ENCODE results near the gene IL23A.

DNA sequence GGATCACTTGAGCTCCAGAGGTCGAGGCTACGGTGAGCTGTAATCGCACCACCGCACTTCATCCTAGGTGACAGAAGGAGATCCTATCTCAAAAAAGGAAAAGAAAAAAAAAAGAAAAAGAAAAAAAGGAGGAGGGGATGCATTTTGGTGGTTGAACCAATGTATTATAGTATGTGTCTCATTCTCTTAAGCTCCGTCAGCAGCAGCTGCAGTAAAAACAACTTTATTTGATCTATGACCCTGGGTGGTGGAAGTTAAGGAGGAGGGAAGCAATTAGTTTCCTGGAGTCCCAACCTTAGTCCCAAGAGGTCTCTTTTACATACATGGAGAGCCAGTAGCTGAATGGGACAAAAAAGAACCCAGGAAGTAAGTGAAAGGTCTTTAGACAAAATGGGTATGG lies 50.7 kb downstream of the IL23A start:
- TF ChIP-seq, protein P1, sequence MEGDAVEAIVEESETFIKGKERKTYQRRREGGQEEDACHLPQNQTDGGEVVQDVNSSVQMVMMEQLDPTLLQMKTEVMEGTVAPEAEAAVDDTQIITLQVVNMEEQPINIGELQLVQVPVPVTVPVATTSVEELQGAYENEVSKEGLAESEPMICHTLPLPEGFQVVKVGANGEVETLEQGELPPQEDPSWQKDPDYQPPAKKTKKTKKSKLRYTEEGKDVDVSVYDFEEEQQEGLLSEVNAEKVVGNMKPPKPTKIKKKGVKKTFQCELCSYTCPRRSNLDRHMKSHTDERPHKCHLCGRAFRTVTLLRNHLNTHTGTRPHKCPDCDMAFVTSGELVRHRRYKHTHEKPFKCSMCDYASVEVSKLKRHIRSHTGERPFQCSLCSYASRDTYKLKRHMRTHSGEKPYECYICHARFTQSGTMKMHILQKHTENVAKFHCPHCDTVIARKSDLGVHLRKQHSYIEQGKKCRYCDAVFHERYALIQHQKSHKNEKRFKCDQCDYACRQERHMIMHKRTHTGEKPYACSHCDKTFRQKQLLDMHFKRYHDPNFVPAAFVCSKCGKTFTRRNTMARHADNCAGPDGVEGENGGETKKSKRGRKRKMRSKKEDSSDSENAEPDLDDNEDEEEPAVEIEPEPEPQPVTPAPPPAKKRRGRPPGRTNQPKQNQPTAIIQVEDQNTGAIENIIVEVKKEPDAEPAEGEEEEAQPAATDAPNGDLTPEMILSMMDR (IDR thresholded peaks at IDR 0.05) = no peak
- TF ChIP-seq POLR2AphosphoS5 (IDR thresholded peaks at IDR 0.05; ENCODE audit: low read depth, low read length) (no peak), SIN3A (IDR thresholded peaks at IDR 0.05; ENCODE audit: borderline replicate concordance, insufficient read depth, low read depth, low read length) (no peak), REST (IDR thresholded peaks at IDR 0.05; ENCODE audit: insufficient read depth in 1 of 2, low read depth in 2 of 2, low read length in 1 of 2) (no peak), TCF7L2 (IDR thresholded peaks at IDR 0.05; ENCODE audit: low read depth, low read length) (no peak)
